Epidermal melanocyte (primary cell): ENCODE results near the gene CLCA1.
A peak's percentile ranks its signal among the peaks of the same experiment; 100 is the strongest.
"Not testable (repeated sequence)": the region's sequence is repeated elsewhere in the genome, so short reads cannot be mapped to it uniquely, and the experiment has no call there.

Source experiments
- DNase-seq: peaks from one replicate; pipeline ENCODE4 v3.0.0; 2011; ENCODE audit warnings: low spot score; ENCODE audit not compliant: insufficient read length

Gene CLCA1

GRCh38 chr1:86460998-86461397 lies 7.7 kb upstream of the CLCA1 start:
- no peak for DNase-seq

GRCh38 chr1:86461482-86461881 lies 7.2 kb upstream of the CLCA1 start:
- no peak for DNase-seq

- no peak for DNase-seq
Observed at GRCh38 chr1:86464819-86465218, 3.9 kb upstream of the CLCA1 start.

GRCh38 chr1:86466109-86466844 lies 2.5 kb upstream of the CLCA1 start:
- DNase-seq, result no peak

GRCh38 chr1:86466986-86467385 lies 1.7 kb upstream of the CLCA1 start:
- DNase-seq, result no peak

GRCh38 chr1:86470859-86471258 lies 2.1 kb downstream of the CLCA1 start:
- DNase-seq, result no peak

GRCh38 chr1:86471291-86471690 lies 2.6 kb downstream of the CLCA1 start:
- DNase-seq, result no peak

GRCh38 chr1:86472152-86472551 lies 3.4 kb downstream of the CLCA1 start:
- no peak for DNase-seq

- DNase-seq, result no peak
Observed at GRCh38 chr1:86472767-86473166, 4.0 kb downstream of the CLCA1 start.

GRCh38 chr1:86477256-86477655 lies 8.5 kb downstream of the CLCA1 start:
- no peak for DNase-seq

- no peak for DNase-seq
Observed at GRCh38 chr1:86477682-86478081, 9.0 kb downstream of the CLCA1 start.

- no peak for DNase-seq
Observed at GRCh38 chr1:86478416-86479156, 9.9 kb downstream of the CLCA1 start.

GRCh38 chr1:86481966-86482365 lies 13.2 kb downstream of the CLCA1 start:
- DNase-seq, result no peak

GRCh38 chr1:86487131-86487810 lies 18.5 kb downstream of the CLCA1 start:
- DNase-seq, result peak; percentile 72

GRCh38 chr1:86487811-86488141 lies 19.0 kb downstream of the CLCA1 start:
- no peak for DNase-seq

- no peak for DNase-seq
Observed at GRCh38 chr1:86489242-86489878, 20.6 kb downstream of the CLCA1 start.

GRCh38 chr1:86491171-86491950 lies 22.6 kb downstream of the CLCA1 start:
- no peak for DNase-seq

GRCh38 chr1:86498281-86498680 lies 29.6 kb downstream of the CLCA1 start:
- DNase-seq, result no peak

- no peak for DNase-seq
Observed at GRCh38 chr1:86499987-86500593, 31.4 kb downstream of the CLCA1 start.

GRCh38 chr1:86500714-86501113 lies 32.0 kb downstream of the CLCA1 start:
- no peak for DNase-seq

GRCh38 chr1:86502125-86502646 lies 33.5 kb downstream of the CLCA1 start:
- DNase-seq, result not testable (repeated sequence)
